CD14-positive monocyte (primary cell): Measurements from ENCODE around the gene SDK1. TPM values are rescaled to one million over a fixed set of nuclear protein-coding genes. Genes with fewer than 3 reads are reported as not detected.

Experiments used
- DNase-seq, 3 donors: peaks; one replicate each; pipeline ENCODE4 v3.0.0-alpha.2; 2011 to 2022
- H2AFZ ChIP-seq: 2 replicates; pipeline ENCODE4 v1.6.0; 2012; ENCODE audit warnings: mild to moderate bottlenecking, low read depth, low read length, inconsistent platforms; ENCODE audit not compliant: insufficient read depth, poor library complexity, severe bottlenecking
- H3K27ac ChIP-seq, 2 donors: 1 replicate in 1 of 2; 2 replicates in 1 of 2; pipeline ENCODE4 v1.5.1; 2012 to 2013; ENCODE audit warnings: low read length in 2 of 2, control low read depth in 1 of 2, inconsistent platforms in 1 of 2, low read depth in 1 of 2, mild to moderate bottlenecking in 1 of 2
- H3K27me3 ChIP-seq, 2 donors: one replicate each; pipeline versions ENCODE4 v1.6.0 to v1.6.1; 2011 to 2013; ENCODE audit warnings: low read length in 2 of 2; ENCODE audit not compliant: control insufficient read depth in 2 of 2, insufficient read depth in 2 of 2
- H3K36me3 ChIP-seq, 2 donors: replicated peaks in 1 of 2; 1 replicate in 1 of 2; 2 replicates in 1 of 2; pipeline versions ENCODE4 v1.5.1 to v1.6.1; 2012 to 2013; ENCODE audit warnings: low read length in 2 of 2, control low read depth in 1 of 2, inconsistent platforms in 1 of 2, mild to moderate bottlenecking in 1 of 2; ENCODE audit not compliant: insufficient read depth in 2 of 2, control insufficient read depth in 1 of 2
- H3K4me1 ChIP-seq, 2 donors: 1 replicate in 1 of 2; 2 replicates in 1 of 2; pipeline versions ENCODE4 v1.5.1 to v1.6.1; 2012 to 2013; ENCODE audit warnings: low read length in 2 of 2, control low read depth in 1 of 2, inconsistent platforms in 1 of 2, mild to moderate bottlenecking in 1 of 2, moderate library complexity in 1 of 2; ENCODE audit not compliant: insufficient read depth in 2 of 2, control insufficient read depth in 1 of 2
- H3K4me2 ChIP-seq: replicated peaks from 2 replicates; pipeline ENCODE3; 2012; ENCODE audit warnings: low read length, moderate library complexity, mild to moderate bottlenecking; ENCODE audit not compliant: poor library complexity, severe bottlenecking; ENCODE audit errors: extremely low read depth
- H3K4me3 ChIP-seq, 3 experiments: fragments of 200-600 bp in 1 of 3; sonication (generic) in 1 of 3; replicated peaks in 1 of 3; 1 replicate in 2 of 3; 2 replicates in 1 of 3; pipeline ENCODE4 v1.5.1; 2011 to 2013; ENCODE audit warnings: low read length in 3 of 3, mild to moderate bottlenecking in 3 of 3, control low read depth in 2 of 3, low read depth in 2 of 3, inconsistent platforms in 1 of 3, moderate library complexity in 1 of 3
- H3K79me2 ChIP-seq: 2 replicates; pipeline ENCODE4 v1.6.0; 2012; ENCODE audit warnings: mild to moderate bottlenecking, control low read depth, inconsistent platforms, low read length, moderate library complexity; ENCODE audit not compliant: insufficient read depth
- H3K9ac ChIP-seq: 2 replicates; pipeline ENCODE4 v1.6.0; 2017; ENCODE audit warnings: low read length, mild to moderate bottlenecking; ENCODE audit not compliant: insufficient read depth, poor library complexity, severe bottlenecking
- H3K9me3 ChIP-seq, 2 donors: replicated peaks in 1 of 2; 1 replicate in 1 of 2; 2 replicates in 1 of 2; pipeline versions ENCODE4 v1.5.1 to v1.6.1; 2012 to 2013; ENCODE audit warnings: low read length in 2 of 2, control low read depth in 1 of 2; ENCODE audit not compliant: control insufficient read depth in 1 of 2, insufficient read depth in 1 of 2
- H4K20me1 ChIP-seq: 2 replicates; pipeline ENCODE4 v1.6.0; 2012; ENCODE audit warnings: mild to moderate bottlenecking, low read length, control low read depth, moderate library complexity; ENCODE audit not compliant: insufficient read depth
- H3K27ac Mint-ChIP-seq, 7 donors: one replicate each; pipeline ENCODE4 v1.8.0; 2020; ENCODE audit warnings: mild to moderate bottlenecking in 7 of 7, mixed read lengths in 7 of 7, moderate library complexity in 6 of 7, inconsistent platforms in 2 of 7
- H3K27me3 Mint-ChIP-seq, 3 donors: one replicate each; pipeline ENCODE4 v1.8.0; 2021 to 2022; ENCODE audit warnings: low read depth in 3 of 3, mild to moderate bottlenecking in 3 of 3, mixed read lengths in 3 of 3, moderate library complexity in 3 of 3, inconsistent platforms in 1 of 3
- H3K36me3 Mint-ChIP-seq, 2 donors: one replicate each; pipeline ENCODE4 v1.8.0; 2020; ENCODE audit warnings: mixed read lengths in 2 of 2, inconsistent platforms in 1 of 2, mild to moderate bottlenecking in 1 of 2
- H3K4me1 Mint-ChIP-seq: one replicate; pipeline ENCODE4 v1.8.0; 2020; ENCODE audit warnings: mild to moderate bottlenecking, mixed read lengths
- H3K4me3 Mint-ChIP-seq, 2 donors: one replicate each; pipeline ENCODE4 v1.8.0; 2020; ENCODE audit warnings: mild to moderate bottlenecking in 2 of 2, mixed read lengths in 2 of 2, moderate library complexity in 1 of 2
- H3K9me3 Mint-ChIP-seq, 7 donors: one replicate each; pipeline ENCODE4 v1.8.0; 2020 to 2022; ENCODE audit warnings: mixed read lengths in 7 of 7, mild to moderate bottlenecking in 6 of 7, moderate library complexity in 6 of 7, inconsistent platforms in 2 of 7
- CTCF ChIP-seq: fragments of 200-600 bp; IDR thresholded peaks from one replicate; pipeline ENCODE4 v1.8.0; 2022; ENCODE audit warnings: antibody characterized with exemption, mild to moderate bottlenecking
- WGBS: methylation state at CpG from one replicate; pipeline ENCODE4 v1.1.5; 2013; ENCODE audit warnings: missing lambda C conversion rate; ENCODE audit not compliant: insufficient coverage; 5-methylcytosine and 5-hydroxymethylcytosine counted together
- intact Hi-C, 2 donors: fragments of 100-400 bp; cut with micrococcal nuclease; formaldehyde crosslinking; loops; one replicate each; pipeline versions ENCODE4 v1.15.0 to v1.15.1; 2023
- polyA plus RNA-seq, 3 donors: library from polyadenylated mRNA; depleted of rRNA in 1 of 3; unstranded in 2 of 3; stranded (reverse) in 1 of 3; fragments of 300-500 nt in 2 of 3; fragments of >200 nt in 1 of 3; fragmentation: Illumina TruSeq in 2 of 3; gene quantifications; 1 replicate in 2 of 3; 2 replicates in 1 of 3; pipeline ENCODE4 v1.2.3, GENCODE V29; 2012 to 2021

SDK1 gene
- polyA plus RNA-seq, 3 donors = 0.01 TPM; not detected in 2

DNA sequence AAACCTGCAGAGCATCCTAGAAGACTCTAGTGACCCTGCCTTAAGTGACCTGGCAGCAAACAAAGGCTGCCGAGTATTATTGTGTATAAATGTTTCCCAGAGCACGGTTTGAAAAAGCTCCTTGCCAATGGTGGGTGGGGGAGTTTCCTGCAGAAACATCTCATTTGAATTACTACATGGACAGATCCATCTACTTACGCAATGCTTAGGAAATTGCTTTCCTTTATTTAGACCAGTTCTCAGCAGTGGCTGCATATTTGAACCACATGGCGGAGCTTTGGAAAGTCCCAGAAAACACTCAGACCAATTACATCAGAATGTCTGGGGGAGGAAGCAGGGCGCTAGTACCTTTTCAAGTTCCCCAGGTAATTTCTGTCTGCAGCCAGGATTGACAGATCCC, 560.9 kb downstream of the SDK1 start:
- no peak overlapping the region for H3K27ac Mint-ChIP-seq

DNA sequence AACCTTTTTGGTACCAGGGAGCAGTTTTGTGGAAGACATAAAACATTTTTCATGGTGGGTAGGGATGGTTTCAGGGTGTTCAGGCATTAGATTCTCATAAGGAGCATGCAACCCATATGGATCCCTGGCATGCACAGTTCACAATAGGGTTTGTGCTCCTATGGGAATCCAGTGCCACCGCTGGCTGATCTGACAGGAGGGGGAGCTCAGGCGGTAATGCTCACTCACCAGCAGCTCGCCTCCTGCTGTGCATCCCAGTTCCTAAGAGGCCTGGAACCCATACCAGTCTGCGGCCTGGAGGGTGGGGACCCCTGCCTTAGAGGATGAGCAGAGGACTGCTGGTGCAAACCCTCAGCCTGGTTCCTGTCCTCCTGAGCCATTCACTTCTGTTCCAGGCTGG, 561.7 kb downstream of the SDK1 start:
- no peaks in the 10 kb centered on the region for H3K36me3 Mint-ChIP-seq
- no peaks in the 10 kb centered on the region for H3K27me3 ChIP-seq

More for the DNA sequence above, 560.9 kb downstream of the SDK1 start:
- H3K36me3 ChIP-seq = no peaks in the 10 kb centered on the region
- H3K4me1 ChIP-seq = no peaks in the 10 kb centered on the region
- DNase-seq = no peak
- no peak overlapping the region for H3K9ac ChIP-seq
- WGBS = 65% methylated on average over 2 of the region's 5 CpGs
- TF ChIP-seq CTCF = no peak
- H3K9me3 ChIP-seq = no peaks in the 10 kb centered on the region
- peaks cover 3 to 4% (median 3%) of the 10 kb centered on the region in 3 donors for H3K27me3 Mint-ChIP-seq
- no peaks in the 10 kb centered on the region for H4K20me1 ChIP-seq
- no peaks in the 10 kb centered on the region for H3K27me3 ChIP-seq
- H2AFZ ChIP-seq = no peak overlapping the region
- intact Hi-C loops = no loop called here
- no peak overlapping the region for H3K27ac ChIP-seq
- H3K4me3 ChIP-seq = no peak overlapping the region
- H3K4me1 Mint-ChIP-seq = no peaks in the 10 kb centered on the region
- H3K9me3 Mint-ChIP-seq = peaks cover 0 to 10% (median 4%) of the 10 kb centered on the region in 7 donors
- no peaks in the 10 kb centered on the region for H3K79me2 ChIP-seq
- no peak overlapping the region for H3K4me3 Mint-ChIP-seq
- no peak overlapping the region for H3K4me2 ChIP-seq
- no peaks in the 10 kb centered on the region for H3K36me3 Mint-ChIP-seq

More for the DNA sequence above, 561.7 kb downstream of the SDK1 start:
- no peaks in the 10 kb centered on the region for H4K20me1 ChIP-seq
- no peak for DNase-seq
- intact Hi-C loops = no loop called here
- no peaks in the 10 kb centered on the region for H3K79me2 ChIP-seq
- no peak overlapping the region for H2AFZ ChIP-seq
- Mint-ChIP-seq H3K4me3 (no peak overlapping the region), H3K9me3 (peaks cover 0 to 10% (median 4%) of the 10 kb centered on the region in 7 donors), H3K27me3 (peaks cover 0 to 4% (median 2%) of the 10 kb centered on the region in 3 donors), H3K27ac (no peak overlapping the region), H3K4me1 (no peaks in the 10 kb centered on the region)
- 91% methylated on average over 1 of the region's 4 CpGs for WGBS
- H3K4me3 ChIP-seq = no peak overlapping the region
- H3K4me2 ChIP-seq = no peak overlapping the region
- H3K4me1 ChIP-seq = no peaks in the 10 kb centered on the region
- no peak for TF ChIP-seq CTCF
- no peaks in the 10 kb centered on the region for H3K9me3 ChIP-seq
- H3K27ac ChIP-seq = no peak overlapping the region
- H3K9ac ChIP-seq = no peak overlapping the region
- H3K36me3 ChIP-seq = no peaks in the 10 kb centered on the region
